ENCODE results near the gene RGSL1. TPM values are rescaled to one million over a fixed set of nuclear protein-coding genes. Genes with fewer than 3 reads are reported as not detected.

Gene RGSL1
- total RNA-seq, 1 donor from 2014 or later: not detected

GRCh38 chr1:182484531-182485257 is 34.7 kb downstream of the RGSL1 start:
- no peak for DNase-seq (ENCODE audit: low spot score in 2 of 2, unreplicated experiment in 2 of 2)
- no peaks in the 10 kb centered on the region for H3K36me3 Mint-ChIP-seq
- no peaks in the 10 kb centered on the region for H3K4me1 Mint-ChIP-seq
- TF ChIP-seq CTCF (IDR thresholded peaks at IDR 0.05; ENCODE audit: unreplicated experiment): no peak
- peaks cover 11% of the 10 kb centered on the region for H3K27me3 Mint-ChIP-seq (ENCODE audit: low read depth)
- no peak overlapping the region for H3K4me3 Mint-ChIP-seq
- H3K9me3 Mint-ChIP-seq: peaks cover 3% of the 10 kb centered on the region
- H3K27ac Mint-ChIP-seq: no peak overlapping the region

- no peak for DNase-seq (ENCODE audit: low spot score in 2 of 2, unreplicated experiment in 2 of 2)
- peaks cover 11% of the 10 kb centered on the region for H3K27me3 Mint-ChIP-seq (ENCODE audit: low read depth)
- no peak overlapping the region for H3K27ac Mint-ChIP-seq
- H3K4me1 Mint-ChIP-seq: no peaks in the 10 kb centered on the region
- TF ChIP-seq CTCF (IDR thresholded peaks at IDR 0.05; ENCODE audit: unreplicated experiment): no peak
- no peaks in the 10 kb centered on the region for H3K9me3 Mint-ChIP-seq
- no peak overlapping the region for H3K4me3 Mint-ChIP-seq
- H3K36me3 Mint-ChIP-seq: no peaks in the 10 kb centered on the region
These were observed 35.9 kb downstream of the RGSL1 start for GRCh38 chr1:182485861-182486260.

- H3K9me3 Mint-ChIP-seq: no peaks in the 10 kb centered on the region
- no peak for DNase-seq (ENCODE audit: low spot score in 2 of 2, unreplicated experiment in 2 of 2)
- no peak overlapping the region for H3K27ac Mint-ChIP-seq
- no peak overlapping the region for H3K4me3 Mint-ChIP-seq
- no peaks in the 10 kb centered on the region for H3K4me1 Mint-ChIP-seq
- no peak for TF ChIP-seq CTCF (IDR thresholded peaks at IDR 0.05; ENCODE audit: unreplicated experiment)
- peaks cover 15% of the 10 kb centered on the region for H3K27me3 Mint-ChIP-seq (ENCODE audit: low read depth)
- H3K36me3 Mint-ChIP-seq: no peaks in the 10 kb centered on the region
These were observed 38.9 kb downstream of the RGSL1 start for GRCh38 chr1:182488803-182489202.

GRCh38 chr1:182493063-182493462 is 43.1 kb downstream of the RGSL1 start:
- H3K4me1 Mint-ChIP-seq: no peaks in the 10 kb centered on the region
- no peak overlapping the region for H3K4me3 Mint-ChIP-seq
- peaks cover 29% of the 10 kb centered on the region for H3K27me3 Mint-ChIP-seq (ENCODE audit: low read depth)
- no peak overlapping the region for H3K27ac Mint-ChIP-seq
- no peak for TF ChIP-seq CTCF (IDR thresholded peaks at IDR 0.05; ENCODE audit: unreplicated experiment)
- DNase-seq (ENCODE audit: low spot score in 2 of 2, unreplicated experiment in 2 of 2): no peak
- H3K9me3 Mint-ChIP-seq: no peaks in the 10 kb centered on the region
- H3K36me3 Mint-ChIP-seq: no peaks in the 10 kb centered on the region

- no peak for TF ChIP-seq CTCF (IDR thresholded peaks at IDR 0.05; ENCODE audit: unreplicated experiment)
- no peaks in the 10 kb centered on the region for H3K36me3 Mint-ChIP-seq
- H3K4me3 Mint-ChIP-seq: no peak overlapping the region
- H3K4me1 Mint-ChIP-seq: no peaks in the 10 kb centered on the region
- H3K27me3 Mint-ChIP-seq (ENCODE audit: low read depth): peaks cover 38% of the 10 kb centered on the region
- DNase-seq (ENCODE audit: low spot score in 2 of 2, unreplicated experiment in 2 of 2): no peak
- no peaks in the 10 kb centered on the region for H3K9me3 Mint-ChIP-seq
- no peak overlapping the region for H3K27ac Mint-ChIP-seq
These were observed 45.1 kb downstream of the RGSL1 start for GRCh38 chr1:182495002-182495401.

Measured in mesothelial cell of epicardium (in vitro differentiated cells).